NT2/D1 (cell line): ENCODE measurements around the gene SRF.

Experiments used
- SUZ12 ChIP-seq: IDR thresholded peaks from 2 replicates; pipeline ENCODE4 v1.6.1; 2011; ENCODE audit not compliant: insufficient read length, insufficient read depth; ENCODE audit errors: extremely low read depth
- YY1 ChIP-seq: IDR thresholded peaks from 2 replicates; pipeline ENCODE4 v1.6.1; 2011; ENCODE audit not compliant: insufficient read length, insufficient read depth
- ZNF274 ChIP-seq: IDR thresholded peaks from 2 replicates; pipeline ENCODE4 v1.6.1; 2011; ENCODE audit warnings: mild to moderate bottlenecking, low read depth, low read length

DNA sequence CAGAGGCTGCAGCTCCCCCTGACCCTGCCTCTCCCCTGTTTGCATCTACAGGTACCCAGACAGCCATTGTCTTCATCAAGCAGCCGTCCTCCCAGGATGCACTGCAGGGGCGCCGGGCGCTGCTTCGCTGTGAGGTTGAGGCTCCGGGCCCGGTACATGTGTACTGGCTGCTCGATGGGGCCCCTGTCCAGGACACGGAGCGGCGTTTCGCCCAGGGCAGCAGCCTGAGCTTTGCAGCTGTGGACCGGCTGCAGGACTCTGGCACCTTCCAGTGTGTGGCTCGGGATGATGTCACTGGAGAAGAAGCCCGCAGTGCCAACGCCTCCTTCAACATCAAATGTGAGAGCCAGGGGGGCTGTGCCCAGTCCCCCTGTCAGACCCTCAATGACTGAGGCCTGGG lies 42.1 kb upstream of the SRF start:
- no peak for TF ChIP-seq SUZ12
- no peak for TF ChIP-seq YY1
- TF ChIP-seq ZNF274: no peak
